HG02938 (cell line): ENCODE results near the gene MDK.

Experiments used
- ATAC-seq: cut with Tn5 transposase; IDR thresholded peaks from one replicate; pipeline ENCODE4 v1.9.1; 2021; ENCODE audit warnings: mild to moderate bottlenecking, moderate library complexity; ENCODE audit not compliant: unreplicated experiment

Gene MDK

GRCh38 chr11:46381819-46382645, 563 bp downstream of the MDK start:
- ATAC-seq, result no peak

- no peak for ATAC-seq
Observed at GRCh38 chr11:46382646-46383403, 1.4 kb downstream of the MDK start.

GRCh38 chr11:46383404-46383758, 1.9 kb downstream of the MDK start:
- ATAC-seq, result no peak

- no peak for ATAC-seq
Observed at GRCh38 chr11:46383974-46384701, 2.7 kb downstream of the MDK start.

- no peak for ATAC-seq
Observed at GRCh38 chr11:46385169-46386004, 3.9 kb downstream of the MDK start.

GRCh38 chr11:46386005-46386578, 4.6 kb downstream of the MDK start:
- no peak for ATAC-seq

- ATAC-seq, result no peak
Observed at GRCh38 chr11:46386674-46387073, 5.2 kb downstream of the MDK start.

- ATAC-seq, result no peak
Observed at GRCh38 chr11:46387456-46387855, 6.0 kb downstream of the MDK start.

GRCh38 chr11:46387919-46388618, 6.6 kb downstream of the MDK start:
- no peak for ATAC-seq

- ATAC-seq, result no peak
Observed at GRCh38 chr11:46388619-46389449, 7.4 kb downstream of the MDK start.

GRCh38 chr11:46389450-46390330, 8.2 kb downstream of the MDK start:
- ATAC-seq, result no peak

GRCh38 chr11:46390331-46391171, 9.1 kb downstream of the MDK start:
- ATAC-seq, result no peak

- no peak for ATAC-seq
Observed at GRCh38 chr11:46391186-46391577, 9.7 kb downstream of the MDK start.

GRCh38 chr11:46391578-46392420, 10.3 kb downstream of the MDK start, which contains the start of gene CHRM4:
CHRM4 (minus strand) TSS chr11:46391776; CDS start chr11:46386557, 5,219 bp downstream.
- ATAC-seq, result no peak

GRCh38 chr11:46392421-46393230, 11.2 kb downstream of the MDK start:
- peak; percentile 53 for ATAC-seq
